Mucosa of gallbladder (tissue), 1 donor: ENCODE measurements around the gene LARP1. TPM values are rescaled to one million over a fixed set of nuclear protein-coding genes. Genes with fewer than 3 reads are reported as not detected.
"Not testable (repeated sequence)": the region's sequence is repeated elsewhere in the genome, so short reads cannot be mapped to it uniquely, and the experiment has no call there.

Experiments
- DNase-seq: peaks from one replicate; pipeline ENCODE4 v3.0.0-alpha.2; 2020; ENCODE audit warnings: low spot score
- total RNA-seq: library from RNA; stranded (reverse); gene quantifications from one replicate; pipeline ENCODE4 v1.2.1, GENCODE V29; 2021
- donor health status: DM: no; HTN: no; CAD: no.

LARP1 gene
- total RNA-seq: 190 TPM

GRCh38 chr5:154755361-154756008 lies at the start of gene LARP1:
Gene LARP1, plus strand, starts transcription at chr5:154755377. Its CDS starts 381 bp downstream, at chr5:154755758.
- DNase-seq: no peak

DNA sequence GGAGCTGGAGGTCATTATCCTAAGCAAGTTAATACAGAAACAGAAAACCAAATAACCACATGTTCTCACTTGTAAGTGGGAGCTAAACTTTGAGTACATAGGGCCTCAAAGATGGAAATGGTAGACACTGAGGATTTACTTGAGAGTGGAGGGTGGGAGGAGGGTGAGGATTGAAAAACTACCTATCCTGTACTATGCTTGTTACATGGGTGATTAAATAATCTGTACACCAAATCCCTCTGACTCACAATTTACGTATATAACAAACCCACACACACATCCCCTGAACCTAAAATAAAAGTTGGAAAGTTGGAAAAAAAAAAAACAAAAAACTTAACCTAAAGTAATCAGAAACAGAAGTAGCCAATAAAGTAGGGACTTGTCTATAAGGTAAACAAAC lies 48.8 kb upstream of the LARP1 start:
- no peak for DNase-seq

DNA sequence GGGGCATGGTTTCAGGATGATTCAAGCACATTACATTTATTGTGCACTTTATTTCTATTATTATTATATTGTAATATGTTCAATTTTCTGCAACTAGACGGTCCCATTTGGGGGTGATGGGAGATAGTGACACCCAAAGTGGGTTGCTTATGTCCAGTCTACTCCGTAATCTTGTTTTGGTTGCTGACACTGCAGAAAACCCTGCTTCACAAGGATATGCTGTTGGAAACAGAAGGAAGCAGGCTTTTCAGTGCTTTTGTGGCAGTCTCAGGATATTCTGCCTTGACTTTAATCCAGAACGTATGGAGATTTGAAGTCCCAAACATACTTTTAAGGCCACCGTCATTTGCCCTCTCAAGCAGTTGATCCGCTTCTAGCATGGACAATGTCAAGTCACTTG lies 47.5 kb upstream of the LARP1 start:
- DNase-seq: no peak

DNA sequence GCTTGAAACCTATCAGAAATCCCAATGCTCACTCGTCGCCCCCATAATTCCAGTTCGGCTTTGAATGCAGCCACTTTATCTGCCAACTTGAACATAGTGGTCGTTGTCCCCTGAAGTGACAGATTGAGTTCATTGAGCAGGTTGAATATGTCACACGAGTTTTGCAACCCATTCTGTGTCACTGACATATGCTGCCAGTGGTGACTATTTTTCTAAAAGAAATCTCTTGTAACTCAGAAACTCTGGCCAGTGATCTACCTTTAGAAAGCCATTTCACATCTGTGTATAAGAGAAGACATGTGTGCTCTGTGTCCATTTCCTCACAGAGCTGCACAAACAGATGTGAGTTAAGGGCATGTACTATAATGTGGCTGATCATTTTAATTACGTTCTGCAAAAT lies 47.0 kb upstream of the LARP1 start:
- no peak for DNase-seq

- no peak for DNase-seq
These were observed 46.3 kb upstream of the LARP1 start for GRCh38 chr5:154708846-154709245.

DNA sequence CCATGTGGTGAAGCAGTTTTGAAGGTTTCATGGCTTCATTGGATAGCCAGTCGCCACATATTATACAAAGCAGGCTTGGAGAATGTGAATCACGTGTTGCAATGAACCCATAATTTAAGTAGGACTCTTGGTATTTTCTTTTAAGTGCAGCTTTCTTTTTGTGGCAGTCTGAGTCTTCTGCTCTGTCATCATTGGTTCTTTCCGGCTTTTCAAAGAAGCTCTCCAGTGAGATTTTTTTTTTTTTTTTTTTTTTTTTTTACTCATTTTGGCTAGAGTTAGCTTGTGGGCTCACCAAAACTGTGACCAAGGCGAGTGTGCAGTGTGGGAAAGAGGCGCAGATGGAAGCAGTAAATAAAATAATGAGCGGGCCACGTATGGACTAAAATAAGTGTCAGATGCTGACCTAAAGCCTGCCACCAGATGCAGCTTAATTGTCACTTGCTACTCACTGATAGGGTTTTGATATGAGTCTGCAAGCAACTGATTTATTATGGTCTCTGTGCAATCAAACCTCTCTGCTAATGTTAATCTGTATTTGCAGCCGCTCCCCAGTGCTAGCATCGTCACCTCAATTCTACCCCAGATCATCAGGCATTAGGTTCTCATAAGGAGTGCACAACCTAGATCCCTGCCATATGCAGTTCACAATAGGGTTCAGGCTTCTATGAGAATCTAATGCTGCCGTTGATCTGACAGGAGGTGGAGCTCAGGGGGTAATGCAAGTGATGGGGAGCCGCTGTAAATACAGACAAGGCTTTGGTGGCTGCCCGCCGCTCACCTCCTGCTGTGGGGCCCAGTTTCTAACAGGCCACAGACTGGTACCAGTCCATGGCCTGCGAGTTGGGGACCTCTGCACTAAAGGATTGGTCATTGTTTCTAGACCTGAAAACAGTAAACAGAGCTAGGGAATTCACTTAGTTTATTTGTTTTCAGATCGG lies 45.5 kb upstream of the LARP1 start:
- DNase-seq: no peak

GRCh38 chr5:154712518-154713437 lies 42.4 kb upstream of the LARP1 start:
- peak; percentile 75 for DNase-seq

DNA sequence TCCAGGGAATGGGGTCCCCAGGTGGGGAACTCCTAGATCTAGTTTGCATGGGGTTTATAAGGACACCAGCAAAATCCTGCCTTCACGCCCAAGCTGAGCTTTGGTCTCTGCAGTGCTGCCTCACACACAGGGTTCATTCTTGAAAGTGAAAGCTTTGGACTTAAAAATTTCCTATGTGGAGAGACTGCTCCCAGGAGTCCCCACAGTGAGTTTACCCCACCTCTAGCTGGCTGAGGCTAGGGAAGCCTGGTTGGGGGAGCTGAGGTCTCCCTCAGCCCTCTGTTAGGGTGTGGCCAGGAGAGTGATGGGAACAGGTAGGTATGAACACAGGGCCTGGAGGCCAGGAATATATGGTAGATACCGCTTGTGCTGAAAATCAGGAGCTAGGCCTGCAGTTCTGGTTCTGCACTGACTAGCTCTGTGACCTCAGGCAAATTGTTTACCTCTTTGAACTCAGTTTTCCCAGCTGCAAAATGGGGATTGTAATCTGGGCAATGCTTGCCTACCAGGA lies 41.5 kb upstream of the LARP1 start:
- DNase-seq: no peak

DNA sequence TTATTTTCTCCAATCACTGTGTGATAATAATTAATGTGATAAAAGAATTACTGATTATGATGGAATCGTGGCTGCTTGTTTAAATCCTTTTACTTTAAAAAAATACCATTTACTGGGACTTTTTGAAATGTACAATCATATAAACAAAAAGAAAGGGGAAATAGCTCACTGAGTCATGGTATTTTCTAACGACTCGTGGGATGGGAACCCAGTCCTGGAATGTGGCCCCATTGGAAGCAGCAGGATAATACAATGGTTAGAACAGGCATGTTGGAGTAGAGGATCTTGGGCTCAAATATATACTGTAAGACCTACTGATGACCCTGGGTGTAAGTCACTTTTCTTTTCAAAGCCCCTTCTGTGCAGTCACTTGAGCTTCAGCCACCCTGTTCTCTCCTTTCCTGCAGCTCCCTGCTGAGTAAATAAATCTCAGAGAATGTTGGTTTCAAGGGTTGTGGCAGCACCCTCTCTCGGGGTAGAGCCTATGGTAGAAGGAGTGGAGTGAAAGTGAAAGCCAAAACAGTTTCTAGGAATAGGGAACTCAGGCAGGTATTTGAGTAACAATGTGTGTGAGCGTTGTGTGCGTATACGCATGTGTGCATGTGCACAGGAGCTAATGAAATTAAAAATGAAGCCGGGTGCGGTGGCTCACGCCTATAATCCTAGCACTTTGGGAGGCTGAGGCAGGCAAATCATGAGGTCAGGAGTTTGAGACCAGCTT lies 40.8 kb upstream of the LARP1 start:
- DNase-seq: peak; percentile 38

DNA sequence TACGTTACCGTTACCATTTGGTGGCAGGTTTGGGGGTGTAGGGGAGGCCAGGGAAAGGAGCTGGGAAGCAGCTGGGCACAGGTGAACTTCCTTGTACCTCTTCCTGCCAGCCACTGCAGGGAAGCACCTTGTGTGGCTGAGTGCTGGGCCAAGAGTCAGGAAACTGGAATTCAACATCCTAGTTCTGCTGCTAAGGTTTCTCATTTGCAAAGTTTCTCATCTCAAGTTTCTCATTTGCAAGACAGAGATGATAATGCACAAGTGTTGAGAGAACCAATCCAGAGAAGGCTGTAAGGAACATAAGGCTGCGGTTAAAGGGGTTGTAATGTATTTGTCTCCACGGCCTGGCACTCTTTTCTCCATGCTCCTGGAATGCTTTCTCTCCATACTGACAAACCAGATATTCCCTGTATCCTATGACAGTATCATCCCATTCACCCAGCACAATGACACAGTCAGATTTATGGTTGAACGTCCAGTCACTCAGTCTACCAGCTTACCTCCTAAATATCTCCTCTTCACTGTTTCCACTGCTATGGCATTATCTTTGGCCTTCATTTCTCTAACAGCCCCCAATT lies 33.6 kb upstream of the LARP1 start:
- DNase-seq: no peak

DNA sequence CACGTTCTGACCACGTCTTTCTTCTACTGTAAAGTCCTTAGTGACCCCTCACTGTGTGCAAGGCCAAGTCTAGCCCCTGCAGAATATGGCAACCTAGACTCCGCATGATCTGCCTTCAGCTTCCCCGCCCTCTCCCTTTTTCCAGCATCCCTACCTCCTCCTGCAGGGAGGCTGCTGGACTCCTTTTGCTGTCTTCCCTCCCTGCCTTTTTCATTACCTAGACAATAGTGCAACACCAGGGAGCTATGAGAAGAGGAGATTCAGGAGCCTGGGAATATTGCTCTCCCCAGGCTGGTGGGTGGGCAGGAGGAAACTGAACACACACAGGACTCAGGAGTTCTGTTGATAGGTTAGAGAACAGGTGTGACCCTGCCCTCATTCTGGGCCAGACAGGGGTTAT lies 33.1 kb upstream of the LARP1 start:
- DNase-seq: no peak

DNA sequence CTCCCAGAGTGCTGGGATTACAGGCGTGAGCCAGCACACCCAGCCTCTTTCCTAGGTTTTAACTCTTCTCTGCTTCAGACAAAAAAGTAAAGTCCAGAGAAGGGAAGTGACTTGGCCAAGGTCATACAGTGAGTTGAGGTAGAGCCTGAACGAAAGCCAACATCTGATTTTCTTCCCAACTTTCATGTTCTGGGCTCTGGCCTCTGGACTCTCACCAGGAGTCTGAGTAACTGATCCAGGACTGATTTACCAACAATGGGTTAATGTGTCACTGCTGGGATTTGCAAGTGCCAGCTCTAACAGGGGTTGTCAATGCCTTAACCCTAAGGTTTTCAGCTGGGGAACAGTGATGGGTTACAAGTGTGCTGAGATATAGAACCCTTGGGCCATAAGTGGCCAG lies 32.2 kb upstream of the LARP1 start:
- no peak for DNase-seq

- no peak for DNase-seq
These were observed 31.3 kb upstream of the LARP1 start for GRCh38 chr5:154723740-154724505.

DNA sequence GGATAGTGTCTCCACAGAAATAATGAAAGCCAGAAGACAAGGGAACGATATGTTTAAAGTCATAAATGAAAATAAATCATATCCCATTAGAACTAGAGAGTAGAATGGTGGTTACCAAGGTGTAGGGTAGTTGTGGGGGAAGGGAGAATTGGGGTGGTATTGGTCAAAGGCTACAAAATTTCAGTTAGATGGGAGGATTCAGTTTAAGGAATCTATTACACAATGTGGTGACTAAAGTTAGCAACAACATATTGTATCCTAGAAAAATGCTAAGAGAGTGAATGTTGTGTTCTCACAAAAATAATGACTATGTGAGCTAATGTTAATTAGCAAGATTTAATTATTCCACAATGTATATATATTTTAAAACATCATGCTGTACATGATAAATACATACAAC lies 27.8 kb upstream of the LARP1 start:
- no peak for DNase-seq

- DNase-seq: no peak
These were observed 26.1 kb upstream of the LARP1 start for GRCh38 chr5:154728939-154729588.

GRCh38 chr5:154729613-154730012 lies 25.6 kb upstream of the LARP1 start:
- no peak for DNase-seq

DNA sequence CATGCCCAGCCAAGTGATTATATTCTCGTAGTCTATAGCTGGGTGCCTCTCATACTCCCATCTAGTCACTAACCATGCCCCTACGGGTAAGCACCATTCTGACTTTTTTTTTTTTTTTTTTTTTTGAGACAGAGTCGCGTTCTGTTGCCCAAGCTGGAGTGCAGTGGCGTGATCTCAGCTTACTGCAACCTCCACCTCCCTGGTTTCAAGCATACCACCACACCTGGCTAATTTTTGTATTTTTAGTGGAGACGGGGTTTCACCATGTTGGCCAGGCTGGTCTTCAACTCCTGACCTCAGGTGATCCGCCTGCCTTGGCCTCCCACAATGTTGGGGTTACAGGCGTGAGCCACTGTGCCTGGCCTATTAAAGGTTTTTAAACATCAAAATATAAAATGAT lies 24.4 kb upstream of the LARP1 start:
- not testable (repeated sequence) for DNase-seq

- DNase-seq: no peak
These were observed 23.0 kb upstream of the LARP1 start for GRCh38 chr5:154732212-154732611.
